Activated CD8-positive, alpha-beta memory T cell treated with anti-CD3 and anti-CD28 coated beads for 36 hours (primary cell): ENCODE measurements around the gene CREBRF. TPM values are rescaled to one million over a fixed set of nuclear protein-coding genes. Genes with fewer than 3 reads are reported as not detected.
"Not testable (repeated sequence)": the region's sequence is repeated elsewhere in the genome, so short reads cannot be mapped to it uniquely, and the experiment has no call there.

ENCODE experiments used
- CTCF ChIA-PET: fragments of 350-600 bp; sonication (Branson Sonifier 250); formaldehyde crosslinking; loops from one replicate; lab custom pipeline; 2021; ENCODE audit warnings: antibody characterized with exemption; lab: Charles Lee
- POLR2A ChIA-PET: fragments of 350-600 bp; sonication (Branson Sonifier 250); formaldehyde crosslinking; loops from one replicate; lab custom pipeline; 2021; ENCODE audit warnings: antibody characterized with exemption; lab: Charles Lee
- total RNA-seq, 2 experiments: library from RNA; stranded (reverse); gene quantifications; one replicate each; pipeline ENCODE4 v1.2.3, GENCODE V29; 2021

Gene CREBRF
- total RNA-seq, 2 experiments from 2014 or later, result 5.4 to 5.6 TPM

- POLR2A ChIA-PET, result no interaction called here
These were observed 26.6 kb upstream of the CREBRF start for GRCh38 chr5:173029499-173029921.

GRCh38 chr5:173032096-173032495 lies 24.1 kb upstream of the CREBRF start:
- CTCF ChIA-PET, POLR2A ChIA-PET: not testable (repeated sequence)

More at GRCh38 chr5:173029499-173029921, 26.6 kb upstream of the CREBRF start:
- CTCF ChIA-PET, result no interaction called here

GRCh38 chr5:173032730-173033129 lies 23.4 kb upstream of the CREBRF start:
- ChIA-PET POLR2A (no interaction called here), CTCF (no interaction called here)

GRCh38 chr5:173033923-173034322 lies 22.2 kb upstream of the CREBRF start:
- POLR2A ChIA-PET, result interaction anchor here (0.6 kb wide), 1 partner anchor 139 kb away, joined by 6 read pairs; no protein-coding TSS in a partner anchor

GRCh38 chr5:173035904-173036707 lies 20.0 kb upstream of the CREBRF start:
- POLR2A ChIA-PET, result interaction anchor here (0.6 to 2.2 kb wide), 5 partner anchors 21 to 53 kb away, joined by 4 to 11 read pairs (median 6); partner anchors contain the start of gene ATP6V0E1
- CTCF ChIA-PET, result interaction anchor here (1.3 kb wide), 1 partner anchor 34 kb away, joined by 3 read pairs; no protein-coding TSS in a partner anchor

More at GRCh38 chr5:173033923-173034322, 22.2 kb upstream of the CREBRF start:
- CTCF ChIA-PET, result interaction anchor here (1.3 to 2.1 kb wide), 2 partner anchors 34 to 50 kb away, joined by 3 to 7 read pairs; partner anchors contain the start of gene ATP6V0E1

- CTCF ChIA-PET, result no interaction called here
- POLR2A ChIA-PET, result no interaction called here
These were observed 17.0 kb upstream of the CREBRF start for GRCh38 chr5:173039188-173039587.

GRCh38 chr5:173039964-173040363 lies 16.2 kb upstream of the CREBRF start:
- ChIA-PET POLR2A (no interaction called here), CTCF (no interaction called here)

- CTCF ChIA-PET, result no interaction called here
These were observed 14.0 kb upstream of the CREBRF start for GRCh38 chr5:173041881-173042762.

GRCh38 chr5:173042763-173043107 lies 13.4 kb upstream of the CREBRF start:
- POLR2A ChIA-PET, result interaction anchor here (1.0 kb wide), 1 partner anchor 12 kb away, joined by 3 read pairs; no protein-coding TSS in a partner anchor
- CTCF ChIA-PET, result interaction anchor here (0.7 kb wide), 3 partner anchors 25 to 319 kb away, joined by 3 to 5 read pairs (median 3); no protein-coding TSS in a partner anchor

More at GRCh38 chr5:173041881-173042762, 14.0 kb upstream of the CREBRF start:
- POLR2A ChIA-PET, result interaction anchor here (1.0 kb wide), 1 partner anchor 13 kb away, joined by 3 read pairs; no protein-coding TSS in a partner anchor

- CTCF ChIA-PET, result no interaction called here
- POLR2A ChIA-PET, result no interaction called here
These were observed 10.7 kb upstream of the CREBRF start for GRCh38 chr5:173045474-173045873.

GRCh38 chr5:173047096-173047837 lies 8.9 kb upstream of the CREBRF start:
- POLR2A ChIA-PET, result not testable (repeated sequence)
- CTCF ChIA-PET, result interaction anchor here (0.6 kb wide), 1 partner anchor 39 kb away, joined by 4 read pairs; no protein-coding TSS in a partner anchor

GRCh38 chr5:173047838-173048105 lies 8.4 kb upstream of the CREBRF start:
- CTCF ChIA-PET, result interaction anchor here (0.6 kb wide), 1 partner anchor 39 kb away, joined by 4 read pairs; no protein-coding TSS in a partner anchor
- POLR2A ChIA-PET, result no interaction called here

GRCh38 chr5:173050791-173051190 lies 5.4 kb upstream of the CREBRF start:
- ChIA-PET POLR2A (no interaction called here), CTCF (no interaction called here)

GRCh38 chr5:173051746-173052145 lies 4.4 kb upstream of the CREBRF start:
- CTCF ChIA-PET, result no interaction called here
- POLR2A ChIA-PET, result no interaction called here

- POLR2A ChIA-PET, result no interaction called here
- CTCF ChIA-PET, result interaction anchor here (0.8 kb wide), 1 partner anchor 28 kb away, joined by 3 read pairs; no protein-coding TSS in a partner anchor
These were observed 3.1 kb upstream of the CREBRF start for GRCh38 chr5:173053041-173053440.

- POLR2A ChIA-PET, result interaction anchor here (0.6 to 1.0 kb wide), 2 partner anchors 13 to 71 kb away, joined by 3 read pairs; partner anchors contain the start of gene ATP6V0E1
- CTCF ChIA-PET, result interaction anchor here (0.8 to 1.2 kb wide), 2 partner anchors 20 to 71 kb away, joined by 3 to 4 read pairs; partner anchors contain the start of gene ATP6V0E1
These were observed 970 bp upstream of the CREBRF start for GRCh38 chr5:173055042-173055721.

GRCh38 chr5:173055722-173055982 lies 500 bp upstream of the CREBRF start:
- CTCF ChIA-PET, result no interaction called here
- POLR2A ChIA-PET, result no interaction called here

- ChIA-PET CTCF (interaction anchor here (1.1 kb wide), 1 partner anchor 73 kb away, joined by 8 read pairs; the partner anchor contains the start of gene ATP6V0E1), POLR2A (interaction anchor here (0.6 to 1.8 kb wide), 6 partner anchors 9 to 943 kb away, joined by 3 to 23 read pairs (median 3); partner anchors contain the start of genes ATP6V0E1 and RPL26L1)
These were observed 570 bp downstream of the CREBRF start for GRCh38 chr5:173056783-173057061.
